Stimulated activated CD8-positive, alpha-beta memory T cell treated with anti-CD3 and anti-CD28 coated beads, Interleukin-15, amount 100 ng/mL, for 48 hours (primary cell): Measurements from ENCODE around the gene PIAS4.

Experiments
- DNase-seq, 2 donors: peaks; one replicate each; pipeline ENCODE4 v3.0.0-alpha.2; 2020; ENCODE audit warnings: low read depth in 2 of 2

Gene PIAS4

GRCh38 chr19:4038661-4039423, 31.3 kb downstream of the PIAS4 start:
- DNase-seq = no peak

- no peak for DNase-seq
These were observed 34.7 kb downstream of the PIAS4 start for GRCh38 chr19:4042064-4042730.

GRCh38 chr19:4042731-4043082, 35.2 kb downstream of the PIAS4 start:
- no peak for DNase-seq

- DNase-seq = no peak
These were observed 35.9 kb downstream of the PIAS4 start for GRCh38 chr19:4043401-4043800.

DNA sequence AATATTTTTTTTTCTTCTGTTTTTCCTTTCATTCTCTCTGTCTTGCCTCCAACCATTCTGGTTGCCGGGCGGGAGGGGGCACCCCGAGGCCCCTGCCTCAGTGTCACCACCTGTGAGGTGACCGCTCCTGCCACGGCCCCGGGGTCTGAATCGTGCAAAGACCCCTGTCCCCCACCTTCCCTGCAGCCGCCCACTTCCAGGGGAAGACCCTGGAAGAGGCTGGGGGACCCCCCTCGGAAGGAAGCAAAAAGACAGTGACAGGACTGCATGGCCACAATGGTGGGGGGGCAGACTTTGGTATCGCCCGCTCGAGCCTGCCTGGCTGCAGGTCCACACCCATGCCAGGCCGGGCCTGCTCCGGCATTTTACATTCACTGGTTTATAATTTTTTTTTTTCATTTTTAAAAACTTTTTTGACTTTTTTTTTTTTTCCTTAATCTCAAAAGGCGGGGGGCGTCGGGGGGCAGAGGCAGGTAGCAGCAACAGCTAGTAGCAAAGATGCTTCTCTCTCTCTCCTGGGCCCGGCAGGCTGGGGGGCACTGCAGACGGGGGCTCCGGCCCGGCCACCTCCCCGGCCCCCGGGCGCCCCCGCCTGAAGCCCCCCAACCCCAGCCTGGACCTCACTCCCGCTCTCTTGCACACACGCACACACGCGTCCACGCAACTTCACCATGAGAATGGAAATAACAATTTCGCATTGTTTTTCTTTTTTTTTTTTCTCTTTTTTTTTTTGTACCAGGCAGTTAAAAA, 36.6 kb downstream of the PIAS4 start:
- DNase-seq = no peak

- DNase-seq = no peak
These were observed 37.5 kb downstream of the PIAS4 start for GRCh38 chr19:4044990-4045465.

- no peak for DNase-seq
These were observed 38.2 kb downstream of the PIAS4 start for GRCh38 chr19:4045597-4046361.

- no peak for DNase-seq
These were observed 38.8 kb downstream of the PIAS4 start for GRCh38 chr19:4046362-4046691.

GRCh38 chr19:4046946-4047683, 39.6 kb downstream of the PIAS4 start:
- no peak for DNase-seq

GRCh38 chr19:4049432-4049831, 41.9 kb downstream of the PIAS4 start:
- no peak for DNase-seq

- DNase-seq = peak in 1 of 2 donors; percentile 50
These were observed 43.9 kb downstream of the PIAS4 start for GRCh38 chr19:4051175-4052101.

GRCh38 chr19:4052114-4052992, 44.8 kb downstream of the PIAS4 start:
- no peak for DNase-seq

DNA sequence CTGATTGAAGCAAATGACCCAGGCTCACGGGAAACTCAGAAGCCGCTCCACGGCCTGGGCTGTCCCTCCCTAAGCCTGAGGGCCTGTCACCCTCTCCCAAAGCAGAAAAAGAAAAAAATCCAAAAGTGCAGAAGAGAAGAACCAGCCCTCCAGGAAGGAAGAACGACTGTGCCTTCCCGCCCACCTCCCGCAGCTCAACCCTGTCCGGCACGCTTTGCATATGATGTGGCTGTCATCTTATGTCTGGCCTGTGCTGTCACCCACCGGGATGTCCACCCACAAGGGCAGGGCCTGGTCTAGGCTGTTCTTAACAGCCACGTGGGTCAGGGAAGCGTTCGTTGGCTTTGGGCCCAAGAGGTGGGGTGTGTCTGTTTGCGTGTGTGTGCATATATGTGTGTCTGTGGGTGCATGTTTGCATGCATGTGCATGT, 45.5 kb downstream of the PIAS4 start:
- no peak for DNase-seq

GRCh38 chr19:4053423-4054324, 46.1 kb downstream of the PIAS4 start:
- DNase-seq = no peak

DNA sequence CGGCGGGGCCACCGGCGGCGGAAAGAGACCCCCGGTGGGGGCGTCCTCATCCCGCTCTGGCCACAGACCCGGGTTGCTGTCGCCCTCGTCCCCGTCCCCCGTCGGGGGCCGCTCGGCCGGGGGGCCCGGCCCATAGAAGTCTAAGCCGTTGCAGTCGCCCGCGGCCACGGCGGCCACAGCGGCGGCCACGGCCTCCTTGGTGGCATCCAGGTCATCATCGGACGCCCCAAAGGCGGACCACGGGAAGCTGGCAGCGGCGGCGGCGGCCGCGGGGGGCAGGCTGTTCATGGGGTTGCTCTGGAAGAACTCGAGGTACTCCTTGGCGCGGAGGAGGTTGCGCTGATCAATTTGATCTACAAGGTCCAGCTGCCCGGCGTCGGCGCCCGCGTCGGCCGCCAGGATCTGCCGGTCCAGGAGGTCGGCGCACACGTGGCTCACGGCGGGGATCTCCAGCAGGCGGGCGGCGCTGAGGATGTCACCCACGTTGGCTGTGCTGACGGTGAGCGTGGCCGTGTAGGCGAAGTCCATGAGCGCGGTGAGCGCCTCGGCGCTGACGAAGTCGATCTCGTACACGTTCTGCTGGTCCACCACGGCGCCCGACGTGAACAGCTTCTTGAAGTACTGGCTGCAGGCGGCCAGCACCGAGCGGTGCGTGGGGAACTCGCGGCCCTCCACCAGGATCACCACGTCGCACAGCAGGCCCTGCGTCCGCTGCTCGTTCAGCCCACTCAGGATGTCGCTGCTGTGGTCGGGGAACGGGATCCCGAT, 47.1 kb downstream of the PIAS4 start:
- DNase-seq = no peak

GRCh38 chr19:4055209-4055552, 47.6 kb downstream of the PIAS4 start:
- DNase-seq = no peak

- DNase-seq = peak in 1 of 2 donors; percentile 64
These were observed 50.6 kb downstream of the PIAS4 start for GRCh38 chr19:4057931-4058692.
